T-helper 1 cell treated with Interleukin-12 subunit alpha and Interleukin-12 subunit beta and Interleukin-4 antibody, amounts not matched to agents 30 ng/mL and 1 ng/mL, for 36 hours (primary cell): ENCODE measurements around the gene GRAMD2A. TPM values are rescaled to one million over a fixed set of nuclear protein-coding genes. Genes with fewer than 3 reads are reported as not detected.

Experiments used
- intact Hi-C: fragments of 100-400 bp; cut with micrococcal nuclease; formaldehyde crosslinking; loops from one replicate; pipeline ENCODE4 v1.15.1; 2024
- total RNA-seq: library from RNA; stranded (reverse); gene quantifications from 2 replicates; pipeline ENCODE4 v1.2.3, GENCODE V29; 2022

The GRAMD2A gene
- 0.20 TPM in 1 of 2 replicates, not detected in the other for total RNA-seq

DNA sequence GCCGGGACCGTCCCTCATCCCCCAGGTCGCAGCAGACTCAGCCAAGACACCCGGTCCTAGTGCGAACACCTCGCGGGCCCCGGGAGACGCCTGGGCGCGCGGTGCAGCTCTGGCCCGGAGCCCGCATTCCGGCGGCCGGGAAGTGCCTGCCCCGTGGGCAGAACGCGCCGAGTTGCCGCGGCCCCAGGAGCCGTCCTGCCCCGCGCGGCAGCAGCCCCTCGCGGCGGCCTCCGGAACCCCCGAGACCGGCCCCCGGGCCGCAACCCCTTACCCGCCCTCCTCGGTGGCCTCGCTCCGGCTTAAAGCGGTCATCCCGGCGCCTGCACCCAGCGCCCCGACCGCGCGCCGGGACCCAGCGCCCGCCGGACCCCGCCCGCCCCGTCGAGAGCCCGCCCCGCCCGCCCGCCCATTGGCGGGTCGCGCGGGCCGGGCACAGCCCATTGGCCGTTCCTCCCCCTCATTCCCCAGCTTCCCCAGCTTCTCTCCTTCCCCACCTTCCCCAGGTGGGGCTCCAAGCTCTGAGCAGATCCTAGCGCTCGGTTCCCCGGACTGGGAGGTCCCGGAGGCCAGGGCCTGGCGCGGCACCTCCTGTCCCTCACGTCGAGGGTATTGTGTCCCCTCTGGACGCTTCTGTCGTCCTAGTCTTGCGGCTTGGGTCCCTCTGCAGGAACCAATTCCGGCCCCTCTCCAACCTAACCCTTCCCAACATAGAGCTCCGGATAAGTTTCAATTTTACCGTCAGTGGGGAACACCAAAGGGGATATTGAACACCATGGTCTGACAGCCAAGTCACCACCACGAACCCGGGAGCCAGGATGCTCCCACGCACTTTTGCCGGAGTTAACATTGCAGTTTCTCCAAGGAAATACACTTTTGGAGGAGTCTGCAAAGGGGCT lies at the start of gene GRAMD2A:
TSS of gene GRAMD2A (minus strand) at position 328 of the 896 bp plus-strand sequence.
- intact Hi-C loops: loop anchor here (2.0 kb wide), 1 partner anchor 75 kb away; the partner anchor contains the start of gene PARP6

GRCh38 chr15:72242775-72243370 lies 45.3 kb upstream of the GRAMD2A start:
- intact Hi-C loops: no loop called here

DNA sequence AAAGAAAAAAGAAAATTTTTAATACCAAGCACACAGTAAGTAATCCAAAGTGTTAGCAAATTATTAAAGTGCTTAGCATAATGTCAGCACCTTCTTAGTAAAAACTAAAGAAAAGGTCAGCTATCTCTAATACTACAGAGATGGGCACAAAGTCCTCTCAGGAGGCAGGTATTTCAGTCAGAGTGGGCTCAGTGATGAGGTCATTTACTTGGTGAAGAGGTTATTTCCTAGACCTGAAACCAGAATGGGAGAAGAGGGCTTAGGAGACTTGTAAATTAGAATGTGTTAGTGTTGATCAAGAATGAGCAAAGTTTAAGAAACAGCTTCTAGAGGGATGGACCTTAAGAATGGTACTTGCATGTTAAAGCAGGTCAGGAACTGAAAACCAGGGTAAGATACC lies 42.1 kb upstream of the GRAMD2A start:
- intact Hi-C loops: no loop called here

- intact Hi-C loops: no loop called here
Measured at GRCh38 chr15:72238586-72238985, 41.0 kb upstream of the GRAMD2A start.

GRCh38 chr15:72237853-72238224 lies 40.3 kb upstream of the GRAMD2A start:
- intact Hi-C loops: loop anchor here (1.0 kb wide), 2 partner anchors 12 to 34 kb away; partner anchors contain the start of gene PARP6

DNA sequence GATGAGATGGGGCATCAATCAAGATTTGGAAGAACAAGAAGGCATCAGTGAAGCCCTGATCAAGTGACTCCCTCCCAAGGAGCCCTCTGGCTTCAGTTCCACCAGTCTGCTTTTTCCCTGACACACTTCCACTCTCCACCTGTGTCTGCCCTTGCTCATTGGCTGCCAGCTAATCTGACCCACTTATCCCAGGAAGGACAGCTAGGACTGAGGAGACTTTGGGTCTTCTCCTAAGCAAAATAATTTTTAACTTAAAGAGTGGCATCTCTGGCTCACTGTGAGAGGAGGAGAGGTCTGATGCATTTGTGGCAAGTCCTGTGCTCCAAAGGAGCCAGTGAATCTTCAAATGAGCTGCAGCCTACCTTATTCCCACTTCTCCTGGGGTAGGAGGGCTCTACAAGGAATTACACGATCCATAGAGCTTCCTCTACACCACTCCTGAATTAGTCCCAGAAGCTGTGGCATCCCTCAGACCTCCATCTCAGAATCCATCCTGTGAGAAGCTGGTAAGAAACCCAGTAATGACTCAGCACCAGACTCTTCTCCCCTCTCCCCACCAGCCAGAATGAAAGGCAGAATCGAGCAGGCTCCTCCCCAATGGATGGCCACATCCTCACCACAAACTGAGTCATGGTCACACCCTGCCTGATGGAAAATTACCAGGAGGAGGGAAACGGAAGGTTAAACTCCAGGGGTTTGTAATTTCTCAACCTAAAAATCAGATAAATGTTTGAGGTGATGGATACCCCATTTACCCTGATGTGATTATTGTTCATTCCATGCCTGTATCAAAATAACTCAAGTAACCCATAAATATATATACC lies 39.7 kb upstream of the GRAMD2A start:
- intact Hi-C loops: loop anchor here (1.0 kb wide), 2 partner anchors 11 to 35 kb away; partner anchors contain the start of gene PARP6

DNA sequence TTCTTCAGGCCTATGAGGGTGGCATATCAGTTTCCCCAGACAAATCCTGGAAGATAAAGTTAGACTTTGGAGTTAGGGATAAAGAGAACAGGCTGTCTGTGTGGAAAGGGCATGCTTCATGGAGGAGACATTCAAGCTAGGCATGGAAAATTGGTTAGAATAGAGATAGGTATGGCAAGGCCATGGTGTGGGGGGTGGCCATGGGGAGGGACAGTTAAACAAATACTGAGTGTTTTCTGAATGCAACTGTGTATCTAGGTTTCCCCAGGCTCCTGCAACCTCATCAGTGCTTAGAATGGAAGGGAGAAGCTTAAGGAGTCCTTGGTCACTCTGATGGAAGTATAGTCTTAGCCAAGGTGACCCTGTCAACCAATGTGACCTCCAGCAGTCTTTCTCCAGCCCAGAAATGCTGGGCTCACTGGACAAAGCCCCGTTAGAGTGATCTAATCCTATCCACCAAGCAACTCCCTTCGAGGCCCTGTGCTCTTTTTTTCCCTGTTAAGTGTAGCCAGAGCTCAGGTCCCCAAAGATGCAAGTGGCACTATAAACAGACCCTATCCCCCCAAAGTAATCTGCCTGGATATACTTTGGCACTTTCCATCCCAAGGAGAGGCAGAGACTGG lies 38.9 kb upstream of the GRAMD2A start:
- intact Hi-C loops: loop anchor here (1.0 kb wide), 2 partner anchors 10 to 36 kb away; partner anchors contain the start of gene PARP6

DNA sequence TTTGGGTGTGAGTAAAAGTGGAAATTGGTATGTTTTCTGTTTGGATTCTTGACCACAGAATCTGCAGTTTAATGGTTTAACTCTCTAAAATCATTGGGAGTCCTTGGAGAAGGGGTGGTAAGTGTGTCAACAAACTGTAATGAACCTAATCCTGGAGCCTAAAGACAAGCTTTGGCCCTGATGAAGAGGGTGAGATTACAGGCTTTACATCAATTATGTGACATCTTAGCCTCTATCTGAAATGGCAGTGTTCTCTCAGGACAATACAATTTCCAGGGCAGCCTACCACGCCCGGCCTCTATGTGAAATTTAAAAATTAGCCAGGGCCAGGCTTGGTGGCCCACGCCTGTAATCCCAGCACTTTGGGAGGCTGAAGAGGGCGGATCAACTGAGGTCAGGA lies 37.7 kb upstream of the GRAMD2A start:
- intact Hi-C loops: no loop called here

DNA sequence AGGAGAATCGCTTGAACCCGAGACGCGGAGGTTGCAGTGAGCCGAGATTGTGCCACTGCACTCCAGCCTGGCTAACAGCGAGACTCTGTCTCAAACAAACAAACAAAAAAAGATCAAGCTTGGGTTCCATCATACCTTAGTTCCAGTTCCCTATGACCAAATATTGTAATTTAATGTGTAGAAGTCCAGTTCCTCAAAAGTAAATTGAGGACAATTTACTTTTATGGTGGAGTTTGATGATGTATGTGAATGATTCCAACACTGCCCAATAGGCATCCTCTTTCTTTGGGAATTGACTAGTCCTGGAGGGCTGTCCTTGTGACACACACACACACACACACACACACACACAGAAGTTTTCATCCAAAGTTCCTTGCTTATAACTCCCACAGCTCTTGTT lies 36.2 kb upstream of the GRAMD2A start:
- intact Hi-C loops: loop anchor here (5.0 kb wide), 1 partner anchor 819 kb away; the partner anchor contains the start of gene NEO1

GRCh38 chr15:72231833-72232478 lies 34.4 kb upstream of the GRAMD2A start:
- intact Hi-C loops: loop anchor here (1.0 to 5.0 kb wide), 5 partner anchors 40 to 1404 kb away; partner anchors contain the start of genes MYO9A, NEO1, PARP6 and SENP8

GRCh38 chr15:72231066-72231832 lies 33.7 kb upstream of the GRAMD2A start, which contains the start of gene PKM:
Gene PKM (minus strand): TSS chr15:72231190. CDS start chr15:72219097, 12,093 bp downstream.
- intact Hi-C loops: loop anchor here (1.0 to 5.0 kb wide), 4 partner anchors 41 to 1405 kb away; partner anchors contain the start of genes NEO1 and PARP6

DNA sequence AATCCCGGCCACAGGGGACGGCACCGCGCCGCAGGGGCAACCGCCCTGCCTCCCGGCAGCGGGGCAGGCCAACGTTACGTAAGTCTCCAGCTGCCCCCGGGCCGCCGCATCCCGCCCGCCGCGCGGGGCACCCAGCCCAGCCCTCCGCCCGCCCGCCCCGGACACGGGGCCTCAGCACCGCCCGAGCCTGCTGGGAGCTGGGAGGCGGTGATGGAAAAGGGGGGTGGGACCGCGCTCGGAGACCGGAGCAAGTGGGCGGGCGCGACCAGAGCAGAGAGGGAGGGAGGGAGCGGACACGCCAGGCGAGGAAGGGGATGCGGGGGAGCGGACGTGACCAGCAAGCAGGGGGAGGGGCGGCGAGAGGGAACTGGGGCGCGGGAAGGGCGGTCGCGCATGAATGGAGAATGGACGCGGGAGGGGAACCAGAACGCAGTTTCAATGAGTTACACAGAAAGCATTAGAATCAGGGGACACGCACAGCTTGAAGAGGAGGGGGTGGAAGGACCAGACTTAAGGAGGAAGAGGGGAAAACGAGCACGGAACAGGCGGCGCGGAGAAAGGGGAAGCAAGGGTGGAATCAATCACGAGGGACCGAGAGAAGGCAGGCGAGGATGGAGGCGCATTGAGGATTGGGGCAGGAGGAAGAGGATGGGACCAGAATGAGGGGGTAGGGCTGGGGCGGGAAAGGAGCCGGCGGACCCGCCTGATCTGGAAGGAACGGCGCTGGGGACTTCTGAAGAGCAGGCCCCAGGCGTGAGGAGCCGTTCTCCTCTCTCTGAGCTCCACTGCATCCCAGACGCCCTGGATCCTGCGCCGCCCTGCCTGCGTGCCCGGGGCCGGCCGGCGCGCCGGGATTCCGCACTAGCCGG lies 32.8 kb upstream of the GRAMD2A start:
- intact Hi-C loops: loop anchor here (1.0 to 5.0 kb wide), 4 partner anchors 42 to 1406 kb away; partner anchors contain the start of genes NEO1 and PARP6

GRCh38 chr15:72229947-72230196 lies 32.3 kb upstream of the GRAMD2A start:
- intact Hi-C loops: loop anchor here (2.0 to 5.0 kb wide), 3 partner anchors 457 to 1738 kb away; partner anchors contain the start of genes BBS4, HIGD2B and NEO1

DNA sequence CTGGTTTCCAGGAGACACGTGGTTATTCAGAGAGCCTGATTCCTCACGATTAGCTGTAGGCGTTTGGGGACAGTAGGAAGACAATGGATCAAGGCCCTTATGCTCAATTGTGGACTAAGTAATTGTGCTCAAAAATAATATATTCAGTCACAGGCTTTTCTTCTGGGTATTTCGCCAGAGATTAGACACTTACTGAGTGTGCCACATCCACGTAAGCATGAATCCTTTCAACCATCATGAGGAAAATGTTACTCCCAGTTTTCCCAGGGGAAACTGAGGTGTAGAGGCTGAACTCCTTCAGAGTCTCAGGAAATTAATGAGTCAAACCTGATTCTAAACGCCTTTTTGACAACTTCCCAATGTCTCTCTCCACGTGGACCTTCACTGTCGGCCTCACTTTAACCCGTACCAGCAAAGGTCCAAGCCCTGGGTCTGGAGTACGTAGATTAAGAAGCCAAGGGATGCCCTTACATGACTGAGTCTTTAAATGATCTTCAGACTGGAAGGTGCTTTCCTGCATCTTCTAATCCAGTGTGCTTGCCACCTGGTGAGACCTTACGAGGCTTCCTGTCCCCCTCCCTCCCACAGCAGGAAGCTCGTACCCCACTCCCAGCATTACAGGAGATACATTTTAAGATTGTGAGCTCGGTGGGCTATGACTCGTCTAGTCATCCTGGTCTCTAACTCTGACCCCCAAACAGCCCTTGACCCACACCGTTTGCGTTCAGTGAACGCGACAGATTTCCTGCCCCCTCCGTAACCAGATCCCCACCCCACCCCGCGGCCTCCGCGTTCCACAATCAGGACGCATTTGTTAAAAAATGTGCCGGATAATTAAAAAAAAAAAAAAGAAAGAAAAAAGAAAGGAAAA lies 31.7 kb upstream of the GRAMD2A start:
- intact Hi-C loops: loop anchor here (2.0 to 5.0 kb wide), 2 partner anchors 457 to 1737 kb away; partner anchors contain the start of genes BBS4 and HIGD2B

DNA sequence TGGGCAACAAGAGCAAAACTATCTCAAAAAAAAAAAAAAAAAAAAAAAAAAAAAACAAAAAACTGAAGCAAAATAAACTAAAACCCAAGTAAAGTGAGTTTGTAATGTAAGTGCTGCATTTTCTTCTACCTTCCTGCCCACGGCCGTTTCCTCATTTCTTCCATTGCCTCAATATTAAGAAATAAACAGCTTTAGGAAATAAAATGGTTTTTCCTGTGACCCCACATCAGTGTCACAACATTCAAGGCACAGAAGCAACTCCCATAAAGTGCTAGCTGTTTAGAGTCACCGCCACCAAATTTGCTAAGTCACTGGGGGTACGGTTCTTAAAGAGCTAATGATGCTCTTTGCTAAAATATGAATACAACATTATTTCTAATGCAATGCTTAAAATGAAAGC lies 30.1 kb upstream of the GRAMD2A start:
- intact Hi-C loops: loop anchor here (1.0 to 5.0 kb wide), 5 partner anchors 109 to 1735 kb away; partner anchors contain the start of genes ADPGK, BBS4, HIGD2B and MYO9A

- intact Hi-C loops: loop anchor here (2.0 to 5.0 kb wide), 3 partner anchors 148 to 1735 kb away; partner anchors contain the start of gene ADPGK
Measured at GRCh38 chr15:72227192-72227586, 29.6 kb upstream of the GRAMD2A start.

- intact Hi-C loops: no loop called here
Measured at GRCh38 chr15:72223278-72223677, 25.7 kb upstream of the GRAMD2A start.
